HG03103 (cell line): Measurements from ENCODE around the gene FAM241B.

Source experiments
- ATAC-seq: cut with Tn5 transposase; IDR thresholded peaks from one replicate; pipeline ENCODE4 v1.9.1; 2021; ENCODE audit warnings: low read depth; ENCODE audit not compliant: unreplicated experiment

Gene FAM241B

GRCh38 chr10:69633673-69634635, 3.9 kb downstream of the FAM241B start:
- no peak for ATAC-seq

- ATAC-seq, result no peak
Observed at GRCh38 chr10:69634759-69635425, 4.8 kb downstream of the FAM241B start.

GRCh38 chr10:69635428-69636272, 5.6 kb downstream of the FAM241B start:
- no peak for ATAC-seq

- no peak for ATAC-seq
Observed at GRCh38 chr10:69636273-69636575, 6.2 kb downstream of the FAM241B start.

GRCh38 chr10:69636626-69637605, 6.9 kb downstream of the FAM241B start:
- no peak for ATAC-seq

GRCh38 chr10:69638642-69639041, 8.6 kb downstream of the FAM241B start:
- ATAC-seq, result no peak

GRCh38 chr10:69639291-69640195, 9.5 kb downstream of the FAM241B start:
- ATAC-seq, result no peak

- ATAC-seq, result no peak
Observed at GRCh38 chr10:69640196-69640980, 10.3 kb downstream of the FAM241B start.

- no peak for ATAC-seq
Observed at GRCh38 chr10:69641261-69641980, 11.4 kb downstream of the FAM241B start.

GRCh38 chr10:69642747-69643146, 12.7 kb downstream of the FAM241B start:
- ATAC-seq, result no peak

- ATAC-seq, result no peak
Observed at GRCh38 chr10:69643779-69644657, 14.0 kb downstream of the FAM241B start.

GRCh38 chr10:69644658-69645295, 14.7 kb downstream of the FAM241B start:
- no peak for ATAC-seq

GRCh38 chr10:69645296-69646184, 15.5 kb downstream of the FAM241B start:
- ATAC-seq, result no peak

GRCh38 chr10:69646185-69647060, 16.4 kb downstream of the FAM241B start:
- no peak for ATAC-seq
